Activated T-helper 2 cell treated with anti-CD3 and anti-CD28 coated beads, Interferon-gamma antibody, Interleukin-2, Interleukin-4, amounts not matched to agents 10 μg/mL and 5 μg/mL and 100 μg/mL, durations not matched to agents 14 hours and 24 hours and 36 hours (primary cell): ENCODE results near the gene PPIE. TPM values are rescaled to one million over a fixed set of nuclear protein-coding genes. Genes with fewer than 3 reads are reported as not detected.

Experiments used
- total RNA-seq: library from RNA; stranded (reverse); gene quantifications from 2 replicates; pipeline ENCODE4 v1.2.3, GENCODE V29; 2022

Gene PPIE
- total RNA-seq, 1 donor from 2014 or later, result 63.0 TPM

Other genes with a start within 250 kb of the PPIE start
- 0.11 TPM in 1 of 2 replicates, not detected in the other for gene BMP8A, start 247.2 kb upstream of the PPIE start, total RNA-seq
- 369 and 375 TPM in 2 replicates for gene PABPC4, start 162.1 kb upstream of the PPIE start, total RNA-seq
- gene HEYL, start 99.2 kb upstream of the PPIE start, total RNA-seq, result 0.73 and 0.74 TPM in 2 replicates
- gene NT5C1A, start 66.8 kb upstream of the PPIE start, total RNA-seq, result 0.74 and 1.2 TPM in 2 replicates
- gene HPCAL4, start 47.4 kb upstream of the PPIE start, total RNA-seq, result 0.39 and 0.48 TPM in 2 replicates
- 5.5 and 5.6 TPM in 2 replicates for gene OXCT2, start 32.5 kb downstream of the PPIE start, total RNA-seq
- 1.8 and 1.9 TPM in 2 replicates for gene BMP8B, start 50.0 kb downstream of the PPIE start, total RNA-seq
- gene TRIT1, start 144.6 kb downstream of the PPIE start, total RNA-seq, result 22.8 and 26.2 TPM in 2 replicates
- 0.50 and 0.57 TPM in 2 replicates for gene MYCL, start 163.0 kb downstream of the PPIE start, total RNA-seq
- 43.3 and 47.8 TPM in 2 replicates for gene MFSD2A, start 216.3 kb downstream of the PPIE start, total RNA-seq